A549 treated with CORT108297 at 1 μM for 4 hours (cell line): ENCODE data around the gene SGSH. TPM values are rescaled to one million over a fixed set of nuclear protein-coding genes. Genes with fewer than 3 reads are reported as not detected.

Experiments
- total RNA-seq: library from RNA; stranded (reverse); fragments of 200-300 nt; extraction: Qiagen RNA extraction; gene quantifications from 5 replicates; pipeline ENCODE4 v1.2.3, GENCODE V29; 2022

Gene SGSH
- 16.1 to 28.5 TPM (median 25.6 TPM) in 5 replicates for total RNA-seq

GRCh38 chr17:80220054-80220735, at the start of gene SGSH, which contains the start of gene SLC26A11:
TSS of gene SGSH (minus strand) at chr17:80220333. CDS start at chr17:80220313, 20 bp downstream.
TSS of gene SLC26A11 (plus strand) at chr17:80220427. CDS start at chr17:80221561, 1,134 bp downstream.

DNA sequence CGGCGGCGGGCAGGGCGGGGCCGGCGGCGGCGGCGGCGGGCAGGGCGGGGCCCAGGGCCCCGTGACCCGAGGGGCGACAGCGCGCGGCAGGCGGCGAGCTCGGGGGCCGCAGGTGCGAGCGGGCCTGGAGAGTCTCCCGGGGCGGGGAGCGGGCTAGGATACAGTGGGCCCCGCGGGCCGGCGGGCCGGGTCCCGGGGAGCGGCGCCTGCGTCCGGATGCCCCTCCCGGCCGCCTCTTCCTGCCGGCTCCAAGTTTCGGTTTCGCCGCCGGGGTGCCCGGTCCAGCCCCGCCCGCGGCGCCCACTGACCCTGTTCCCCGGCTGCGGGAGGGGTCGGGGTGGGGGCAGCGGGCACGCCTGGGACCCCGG, 40.6 kb upstream of the SGSH start, which contains the start of gene RNF213:
Gene RNF213 (plus strand): TSS at position 62 of the 368 bp plus-strand sequence. CDS start 2,830 bp downstream, outside the sequence.

DNA sequence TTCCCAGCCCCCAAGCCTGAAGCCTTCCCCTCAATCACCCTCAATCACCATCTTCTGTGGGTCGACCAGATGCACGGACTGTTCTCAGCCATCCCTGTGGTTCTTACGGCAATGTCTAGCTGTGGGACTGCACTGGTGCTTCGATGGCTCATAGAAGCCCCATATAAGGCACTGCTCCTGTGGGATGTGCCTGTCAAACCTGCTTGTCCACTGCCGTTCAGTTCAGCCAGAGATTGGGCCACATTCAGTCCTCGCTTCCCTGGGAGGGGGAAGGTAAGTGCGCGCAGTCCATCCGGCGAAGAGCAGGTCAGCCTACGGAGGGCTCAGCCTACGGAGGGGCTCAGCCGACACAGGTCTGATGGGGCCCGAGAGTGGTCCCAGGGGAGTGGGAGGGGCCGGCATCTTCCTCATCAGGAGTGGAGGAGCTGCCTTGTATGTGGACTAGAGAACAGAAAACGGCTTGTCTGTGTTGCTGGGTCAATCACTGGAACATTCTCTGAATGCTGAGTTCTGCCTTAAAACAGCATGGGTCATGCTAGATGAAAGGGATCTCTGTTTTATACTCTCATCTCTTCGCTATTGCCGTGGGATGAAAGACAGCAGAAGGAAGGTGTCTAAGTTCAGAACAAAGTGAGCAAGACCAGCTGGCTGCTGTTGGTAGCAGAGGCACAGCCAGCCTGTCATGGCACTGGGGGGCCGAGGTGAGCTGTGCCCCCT, 50.2 kb downstream of the SGSH start, which contains the start of gene CARD14:
Gene CARD14 (plus strand): TSS at position 247 of the 717 bp plus-strand sequence. CDS start 11,409 bp downstream, outside the sequence.

Other genes starting within 250 kb of the SGSH start
- 6.0 to 11.2 TPM (median 8.9 TPM) in 5 replicates for gene TBC1D16, start 184.5 kb downstream of the SGSH start, total RNA-seq
- 5.2 to 7.3 TPM (median 5.8 TPM) in 5 replicates for gene CCDC40, start 183.7 kb downstream of the SGSH start, total RNA-seq
- gene GAA, start 118.8 kb downstream of the SGSH start, total RNA-seq: 45.0 to 63.0 TPM (median 58.2 TPM) in 5 replicates
- 198 to 217 TPM (median 211 TPM) in 5 replicates for gene EIF4A3, start 73.2 kb downstream of the SGSH start, total RNA-seq
- 0.06 to 0.27 TPM (median 0.13 TPM) in 5 replicates for gene CARD14, start 50.3 kb downstream of the SGSH start, total RNA-seq
- 12.2 to 18.4 TPM (median 15.9 TPM) in 5 replicates for gene SLC26A11, start 94 bp upstream of the SGSH start, total RNA-seq
- gene RNF213, start 40.5 kb upstream of the SGSH start, total RNA-seq: 65.9 to 69.1 TPM (median 67.5 TPM) in 5 replicates
- gene ENDOV, start 194.8 kb upstream of the SGSH start, total RNA-seq: 38.6 to 53.3 TPM (median 52.5 TPM) in 5 replicates